SK-N-SH (cell line): ENCODE data around the gene DCST1. TPM values are rescaled to one million over a fixed set of nuclear protein-coding genes. Genes with fewer than 3 reads are reported as not detected.

Experiments used
- CTCF ChIA-PET: fragments of 300-600, 350-600 bp; formaldehyde crosslinking; extraction: SDS; loops from one replicate; lab custom pipeline; 2021; lab: Yijun Ruan, JAX
- POLR2A ChIA-PET: fragments of 350-600 bp; sonication (Branson Sonifier 250); formaldehyde crosslinking; extraction: SDS; loops from one replicate; lab custom pipeline; 2020; ENCODE audit warnings: antibody characterized with exemption, inconsistent platforms; lab: Yijun Ruan, JAX
- DNase-seq: peaks from one replicate; pipeline ENCODE4 v3.0.0; 2012
- H2AFZ ChIP-seq: fragments of 200-600 bp; sonication (generic); 2 replicates; pipeline ENCODE4 v1.8.1; 2016; ENCODE audit warnings: antibody characterized with exemption, mild to moderate bottlenecking, low read depth
- H3F3A ChIP-seq: fragments of 200-600 bp; sonication (generic); replicated peaks from 2 replicates; pipeline ENCODE3; 2016; ENCODE audit warnings: antibody characterized with exemption, mild to moderate bottlenecking; ENCODE audit not compliant: insufficient read depth
- H3K27ac ChIP-seq, 2 experiments: fragments of 200-500 bp in 1 of 2; fragments of 200-600 bp in 1 of 2; sonication (Bioruptor generic) in 1 of 2; sonication (generic), shearing (Covaris generic) in 1 of 2; 2 replicates each; pipeline versions ENCODE4 v1.5.1 to v1.6.1; 2014 to 2016; ENCODE audit warnings: low read depth in 2 of 2, inconsistent platforms in 1 of 2, low read length in 1 of 2, mild to moderate bottlenecking in 1 of 2, mixed read lengths in 1 of 2
- H3K27me3 ChIP-seq: fragments of 200-600 bp; sonication (generic), shearing (Covaris generic); 2 replicates; pipeline ENCODE4 v1.6.1; 2016; ENCODE audit warnings: mixed run types; ENCODE audit not compliant: insufficient read depth
- H3K36me3 ChIP-seq, 2 experiments: fragments of 200-500 bp in 1 of 2; fragments of 200-600 bp in 1 of 2; sonication (Bioruptor generic) in 1 of 2; sonication (generic) in 1 of 2; replicated peaks in 1 of 2; 2 replicates each; pipeline versions ENCODE3 to v1.5.1; 2014 to 2016; ENCODE audit warnings: low read length in 1 of 2, mild to moderate bottlenecking in 1 of 2; ENCODE audit not compliant: insufficient read depth in 2 of 2, control insufficient read depth in 1 of 2
- H3K4me1 ChIP-seq, 2 experiments: fragments of 200-500 bp in 1 of 2; fragments of 200-600 bp in 1 of 2; sonication (Bioruptor generic) in 1 of 2; sonication (generic), shearing (Covaris generic) in 1 of 2; 2 replicates each; pipeline versions ENCODE4 v1.5.1 to v1.6.1; 2014 to 2016; ENCODE audit warnings: low read depth in 1 of 2, low read length in 1 of 2, mixed run types in 1 of 2; ENCODE audit not compliant: insufficient read depth in 2 of 2, control insufficient read depth in 1 of 2
- H3K4me2 ChIP-seq: fragments of 200-600 bp; sonication (generic), shearing (Covaris generic); 2 replicates; pipeline ENCODE4 v1.6.1; 2017; ENCODE audit warnings: mixed run types
- H3K4me3 ChIP-seq, 2 experiments: fragments of 200-500 bp in 1 of 2; fragments of 200-600 bp in 1 of 2; sonication (Bioruptor generic) in 1 of 2; sonication (generic), shearing (Covaris generic) in 1 of 2; 2 replicates each; pipeline versions ENCODE4 v1.5.1 to v1.8.1; 2014 to 2016; ENCODE audit warnings: low read depth in 2 of 2, inconsistent platforms in 1 of 2, low read length in 1 of 2, mild to moderate bottlenecking in 1 of 2, mixed read lengths in 1 of 2, moderate library complexity in 1 of 2
- H3K79me2 ChIP-seq: fragments of 200-600 bp; sonication (generic); 2 replicates; pipeline ENCODE4 v1.8.1; 2017; ENCODE audit warnings: mild to moderate bottlenecking; ENCODE audit not compliant: insufficient read depth
- H3K9ac ChIP-seq: fragments of 200-600 bp; sonication (generic); 2 replicates; pipeline ENCODE4 v1.6.1; 2017; ENCODE audit warnings: mixed run types
- H3K9me2 ChIP-seq: fragments of 200-600 bp; sonication (generic); 2 replicates; pipeline ENCODE4 v1.6.1; 2017; ENCODE audit warnings: mixed run types
- H3K9me3 ChIP-seq: fragments of 200-600 bp; sonication (generic); 2 replicates; pipeline ENCODE4 v1.6.1; 2017; ENCODE audit warnings: mixed run types, mild to moderate bottlenecking, moderate library complexity
- H4K20me1 ChIP-seq: fragments of 200-600 bp; sonication (generic); 2 replicates; pipeline ENCODE4 v1.6.1; 2017; ENCODE audit warnings: mild to moderate bottlenecking, mixed run types; ENCODE audit not compliant: insufficient read depth
- CHD2 ChIP-seq: fragments of 150-350 bp; IDR thresholded peaks from 2 replicates; pipeline ENCODE4 v1.6.1; 2018; ENCODE audit warnings: low read length; ENCODE audit not compliant: partially characterized antibody
- EP300 ChIP-seq, 2 experiments: IDR thresholded peaks; 2 replicates each; pipeline versions ENCODE4 v1.4.0 to v1.6.1; 2012; ENCODE audit warnings: borderline replicate concordance in 1 of 2, low read depth in 1 of 2, low read length in 1 of 2
- EZH2phosphoT487 ChIP-seq: fragments of 200-600 bp; sonication (generic); IDR thresholded peaks from 2 replicates; pipeline ENCODE4 v1.6.1; 2017; ENCODE audit warnings: low read depth, mixed run types, mild to moderate bottlenecking, antibody characterized with exemption, moderate library complexity, borderline replicate concordance
- FOSL2 ChIP-seq: IDR thresholded peaks from 2 replicates; pipeline ENCODE4 v1.4.0; 2012; ENCODE audit warnings: low read depth, mild to moderate bottlenecking, moderate library complexity, borderline replicate concordance
- FOXJ3 ChIP-seq: sonication (generic); formaldehyde crosslinking; IDR thresholded peaks from 2 replicates; pipeline ENCODE4 v1.5.1; 2020; ENCODE audit warnings: mild to moderate bottlenecking, missing genetic modification reagents
- FOXM1 ChIP-seq: IDR thresholded peaks from 2 replicates; pipeline ENCODE4 v1.4.0; 2012; ENCODE audit warnings: low read depth, mild to moderate bottlenecking
- GATA2 ChIP-seq: sonication (generic); formaldehyde crosslinking; IDR thresholded peaks from 2 replicates; pipeline ENCODE4 v1.5.0; 2020; ENCODE audit warnings: mild to moderate bottlenecking, missing genetic modification reagents
- MEF2A ChIP-seq: IDR thresholded peaks from 2 replicates; pipeline ENCODE4 v1.4.0; 2012; ENCODE audit warnings: low read depth, borderline replicate concordance
- MXI1 ChIP-seq: IDR thresholded peaks from 2 replicates; pipeline ENCODE4 v1.6.1; 2012; ENCODE audit warnings: mild to moderate bottlenecking, low read depth, low read length, improper control_type of control experiment
- NFIC ChIP-seq: IDR thresholded peaks from 2 replicates; pipeline ENCODE4 v1.4.0; 2012; ENCODE audit warnings: borderline replicate concordance
- POLR2AphosphoS5 ChIP-seq: IDR thresholded peaks from 2 replicates; pipeline ENCODE4 v1.6.1; 2012; ENCODE audit warnings: low read depth, low read length
- RCOR1 ChIP-seq: fragments of 150-350 bp; IDR thresholded peaks from 2 replicates; pipeline ENCODE4 v1.6.1; 2017; ENCODE audit warnings: antibody characterized with exemption, low read length
- RFX5 ChIP-seq: IDR thresholded peaks from 2 replicates; pipeline ENCODE4 v1.6.1; 2012; ENCODE audit warnings: mild to moderate bottlenecking, improper control_type of control experiment, low read length
- RXRA ChIP-seq: IDR thresholded peaks from 2 replicates; pipeline ENCODE4 v1.4.0; 2012; ENCODE audit warnings: low read depth, mild to moderate bottlenecking, borderline replicate concordance
- TCF12 ChIP-seq: IDR thresholded peaks from 2 replicates; pipeline ENCODE4 v1.4.0; 2012
- TEAD4 ChIP-seq: IDR thresholded peaks from 2 replicates; pipeline ENCODE4 v1.4.0; 2012; ENCODE audit warnings: mild to moderate bottlenecking, borderline replicate concordance; ENCODE audit not compliant: insufficient read depth
- WGBS: methylation state at CpG from one replicate; pipeline ENCODE4 v1.1.6; 2017; ENCODE audit warnings: low lambda C conversion rate; 5-methylcytosine and 5-hydroxymethylcytosine counted together
- polyA plus RNA-seq, 3 experiments: library from polyadenylated mRNA; depleted of rRNA; stranded (reverse); fragments of >200 nt; gene quantifications; 2 replicates each; pipeline ENCODE4 v1.2.3, GENCODE V29; 2012
- TF ChIP-seq, protein P1 (sequence below): fragments of 150-350 bp; IDR thresholded peaks from 2 replicates; pipeline ENCODE4 v1.6.1; 2017; ENCODE audit warnings: antibody characterized with exemption, low read length, low read depth, borderline replicate concordance
- TF ChIP-seq, protein P2 (sequence below): fragments of 200-600 bp; sonication (generic); IDR thresholded peaks from 2 replicates; pipeline ENCODE4 v1.6.1; 2017; ENCODE audit warnings: antibody characterized with exemption, mild to moderate bottlenecking, moderate library complexity
- TF ChIP-seq, protein P3 (sequence below): IDR thresholded peaks from 2 replicates; pipeline ENCODE4 v1.6.1; 2012; ENCODE audit warnings: mild to moderate bottlenecking, low read depth, low read length, moderate library complexity
- TF ChIP-seq, protein P4 (sequence below): IDR thresholded peaks from 2 replicates; pipeline ENCODE4; 2012

Gene DCST1
- polyA plus RNA-seq, 1 of the 3 experiments (the other 2 are of a cell fraction): not detected

DNA sequence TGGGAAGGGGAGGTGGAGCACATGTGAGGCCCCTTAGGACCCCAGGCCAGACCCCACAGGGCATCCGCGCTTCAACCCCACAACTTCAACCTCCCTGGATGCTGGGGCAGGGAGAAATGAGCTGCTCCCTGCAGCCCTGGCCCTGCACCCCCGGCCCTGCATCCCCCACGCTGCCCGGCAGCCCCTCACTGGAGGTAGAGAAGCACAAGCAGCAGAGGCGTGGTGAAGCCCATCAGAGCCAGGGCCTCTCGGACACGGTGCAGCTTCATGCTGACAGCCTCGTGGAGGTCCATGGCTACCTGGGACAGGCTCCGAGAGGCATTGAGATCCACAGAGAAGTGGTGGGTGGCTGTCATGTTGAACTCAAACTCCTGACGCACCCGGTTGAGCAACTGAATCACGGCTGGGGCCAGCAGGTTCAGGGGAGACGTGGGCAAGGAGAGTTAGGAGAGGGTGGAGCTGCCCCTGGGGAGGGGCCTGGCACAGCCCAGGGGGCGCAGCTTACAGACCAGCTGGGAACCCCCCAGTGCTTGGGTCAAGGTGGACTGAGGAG lies 3.3 kb upstream of the DCST1 start:
- Histone ChIP-seq H3K9me2 (no peaks in the 10 kb centered on the region), H3K9ac (no peak overlapping the region), H3K36me3 (no peaks in the 10 kb centered on the region), H3K4me2 (no peak overlapping the region), H3K27ac (no peak overlapping the region), H3K9me3 (no peaks in the 10 kb centered on the region), H3K4me1 (no peaks in the 10 kb centered on the region), H3F3A (no peaks in the 10 kb centered on the region), H2AFZ (no peak overlapping the region), H4K20me1 (no peaks in the 10 kb centered on the region), H3K27me3 (no peaks in the 10 kb centered on the region), H3K79me2 (no peaks in the 10 kb centered on the region), H3K4me3 (no peak overlapping the region)
- ChIA-PET CTCF (interaction anchor here (1.5 to 26.0 kb wide), 4 partner anchors 13 to 37 kb away, joined by 3 to 573 read pairs (median 10); partner anchors contain the start of genes EFNA3 and EFNA4), POLR2A (interaction anchor here (0.5 kb wide), 1 partner anchor 1114 kb away, joined by 4 read pairs; no protein-coding TSS in a partner anchor)
- DNase-seq: no peak
- TF ChIP-seq, protein P1, sequence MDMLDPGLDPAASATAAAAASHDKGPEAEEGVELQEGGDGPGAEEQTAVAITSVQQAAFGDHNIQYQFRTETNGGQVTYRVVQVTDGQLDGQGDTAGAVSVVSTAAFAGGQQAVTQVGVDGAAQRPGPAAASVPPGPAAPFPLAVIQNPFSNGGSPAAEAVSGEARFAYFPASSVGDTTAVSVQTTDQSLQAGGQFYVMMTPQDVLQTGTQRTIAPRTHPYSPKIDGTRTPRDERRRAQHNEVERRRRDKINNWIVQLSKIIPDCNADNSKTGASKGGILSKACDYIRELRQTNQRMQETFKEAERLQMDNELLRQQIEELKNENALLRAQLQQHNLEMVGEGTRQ: no peak
- TF ChIP-seq CHD2: no peak
- no peak for TF ChIP-seq GATA2 (CRISPR knock-in tag)
- no peak for TF ChIP-seq FOSL2
- TF ChIP-seq TCF12: no peak
- TF ChIP-seq FOXM1: no peak
- TF ChIP-seq, protein P2, sequence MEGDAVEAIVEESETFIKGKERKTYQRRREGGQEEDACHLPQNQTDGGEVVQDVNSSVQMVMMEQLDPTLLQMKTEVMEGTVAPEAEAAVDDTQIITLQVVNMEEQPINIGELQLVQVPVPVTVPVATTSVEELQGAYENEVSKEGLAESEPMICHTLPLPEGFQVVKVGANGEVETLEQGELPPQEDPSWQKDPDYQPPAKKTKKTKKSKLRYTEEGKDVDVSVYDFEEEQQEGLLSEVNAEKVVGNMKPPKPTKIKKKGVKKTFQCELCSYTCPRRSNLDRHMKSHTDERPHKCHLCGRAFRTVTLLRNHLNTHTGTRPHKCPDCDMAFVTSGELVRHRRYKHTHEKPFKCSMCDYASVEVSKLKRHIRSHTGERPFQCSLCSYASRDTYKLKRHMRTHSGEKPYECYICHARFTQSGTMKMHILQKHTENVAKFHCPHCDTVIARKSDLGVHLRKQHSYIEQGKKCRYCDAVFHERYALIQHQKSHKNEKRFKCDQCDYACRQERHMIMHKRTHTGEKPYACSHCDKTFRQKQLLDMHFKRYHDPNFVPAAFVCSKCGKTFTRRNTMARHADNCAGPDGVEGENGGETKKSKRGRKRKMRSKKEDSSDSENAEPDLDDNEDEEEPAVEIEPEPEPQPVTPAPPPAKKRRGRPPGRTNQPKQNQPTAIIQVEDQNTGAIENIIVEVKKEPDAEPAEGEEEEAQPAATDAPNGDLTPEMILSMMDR: no peak
- TF ChIP-seq FOXJ3 (CRISPR knock-in tag): no peak
- TF ChIP-seq RCOR1: no peak
- TF ChIP-seq, protein P3, sequence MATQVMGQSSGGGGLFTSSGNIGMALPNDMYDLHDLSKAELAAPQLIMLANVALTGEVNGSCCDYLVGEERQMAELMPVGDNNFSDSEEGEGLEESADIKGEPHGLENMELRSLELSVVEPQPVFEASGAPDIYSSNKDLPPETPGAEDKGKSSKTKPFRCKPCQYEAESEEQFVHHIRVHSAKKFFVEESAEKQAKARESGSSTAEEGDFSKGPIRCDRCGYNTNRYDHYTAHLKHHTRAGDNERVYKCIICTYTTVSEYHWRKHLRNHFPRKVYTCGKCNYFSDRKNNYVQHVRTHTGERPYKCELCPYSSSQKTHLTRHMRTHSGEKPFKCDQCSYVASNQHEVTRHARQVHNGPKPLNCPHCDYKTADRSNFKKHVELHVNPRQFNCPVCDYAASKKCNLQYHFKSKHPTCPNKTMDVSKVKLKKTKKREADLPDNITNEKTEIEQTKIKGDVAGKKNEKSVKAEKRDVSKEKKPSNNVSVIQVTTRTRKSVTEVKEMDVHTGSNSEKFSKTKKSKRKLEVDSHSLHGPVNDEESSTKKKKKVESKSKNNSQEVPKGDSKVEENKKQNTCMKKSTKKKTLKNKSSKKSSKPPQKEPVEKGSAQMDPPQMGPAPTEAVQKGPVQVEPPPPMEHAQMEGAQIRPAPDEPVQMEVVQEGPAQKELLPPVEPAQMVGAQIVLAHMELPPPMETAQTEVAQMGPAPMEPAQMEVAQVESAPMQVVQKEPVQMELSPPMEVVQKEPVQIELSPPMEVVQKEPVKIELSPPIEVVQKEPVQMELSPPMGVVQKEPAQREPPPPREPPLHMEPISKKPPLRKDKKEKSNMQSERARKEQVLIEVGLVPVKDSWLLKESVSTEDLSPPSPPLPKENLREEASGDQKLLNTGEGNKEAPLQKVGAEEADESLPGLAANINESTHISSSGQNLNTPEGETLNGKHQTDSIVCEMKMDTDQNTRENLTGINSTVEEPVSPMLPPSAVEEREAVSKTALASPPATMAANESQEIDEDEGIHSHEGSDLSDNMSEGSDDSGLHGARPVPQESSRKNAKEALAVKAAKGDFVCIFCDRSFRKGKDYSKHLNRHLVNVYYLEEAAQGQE: no peak
- no peak for TF ChIP-seq POLR2AphosphoS5
- TF ChIP-seq, protein P4, sequence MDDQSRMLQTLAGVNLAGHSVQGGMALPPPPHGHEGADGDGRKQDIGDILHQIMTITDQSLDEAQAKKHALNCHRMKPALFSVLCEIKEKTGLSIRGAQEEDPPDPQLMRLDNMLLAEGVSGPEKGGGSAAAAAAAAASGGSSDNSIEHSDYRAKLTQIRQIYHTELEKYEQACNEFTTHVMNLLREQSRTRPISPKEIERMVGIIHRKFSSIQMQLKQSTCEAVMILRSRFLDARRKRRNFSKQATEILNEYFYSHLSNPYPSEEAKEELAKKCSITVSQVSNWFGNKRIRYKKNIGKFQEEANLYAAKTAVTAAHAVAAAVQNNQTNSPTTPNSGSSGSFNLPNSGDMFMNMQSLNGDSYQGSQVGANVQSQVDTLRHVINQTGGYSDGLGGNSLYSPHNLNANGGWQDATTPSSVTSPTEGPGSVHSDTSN: no peak
- TF ChIP-seq EZH2phosphoT487: no peak
- TF ChIP-seq MEF2A: no peak
- no peak for TF ChIP-seq RFX5
- TF ChIP-seq NFIC: no peak
- no peak for TF ChIP-seq RXRA
- no peak for TF ChIP-seq EP300 (IDR thresholded peaks at IDR 0.05; ENCODE audit: borderline replicate concordance in 1 of 2, low read depth in 1 of 2, low read length in 1 of 2)
- TF ChIP-seq MXI1: no peak
- no peak for TF ChIP-seq TEAD4
- WGBS: 88% methylated on average over 15 of the region's 15 CpGs
